SIG-M5 treated with dmso at 0.1 percent for 504 hours (cell line): ENCODE data around the gene APBA2.

Source experiments
- DNase-seq: peaks from one replicate; lab custom pipeline; 2025; ENCODE audit not compliant: unreplicated experiment; lab: John Stamatoyannopoulos, UW

Gene APBA2

GRCh38 chr15:29054171-29055045, 168.6 kb downstream of the APBA2 start:
- no peak for DNase-seq

- DNase-seq = no peak
These were observed 170.1 kb downstream of the APBA2 start for GRCh38 chr15:29055876-29056275.

GRCh38 chr15:29056839-29057450, 171.2 kb downstream of the APBA2 start:
- no peak for DNase-seq

GRCh38 chr15:29057856-29058255, 172.1 kb downstream of the APBA2 start:
- DNase-seq = no peak

- no peak for DNase-seq
These were observed 173.2 kb downstream of the APBA2 start for GRCh38 chr15:29058903-29059539.

GRCh38 chr15:29059871-29060640, 174.3 kb downstream of the APBA2 start:
- no peak for DNase-seq

- DNase-seq = no peak
These were observed 176.0 kb downstream of the APBA2 start for GRCh38 chr15:29061746-29062145.

- no peak for DNase-seq
These were observed 176.4 kb downstream of the APBA2 start for GRCh38 chr15:29062179-29062591.

GRCh38 chr15:29062626-29063025, 176.9 kb downstream of the APBA2 start:
- DNase-seq = no peak

GRCh38 chr15:29063646-29064045, 177.9 kb downstream of the APBA2 start:
- DNase-seq = no peak

GRCh38 chr15:29064290-29064689, 178.5 kb downstream of the APBA2 start:
- DNase-seq = no peak

- no peak for DNase-seq
These were observed 179.0 kb downstream of the APBA2 start for GRCh38 chr15:29064731-29065130.

GRCh38 chr15:29065571-29065970, 179.8 kb downstream of the APBA2 start:
- no peak for DNase-seq

GRCh38 chr15:29066310-29066709, 180.5 kb downstream of the APBA2 start:
- no peak for DNase-seq

- no peak for DNase-seq
These were observed 181.1 kb downstream of the APBA2 start for GRCh38 chr15:29066838-29067237.

GRCh38 chr15:29067949-29068348, 182.2 kb downstream of the APBA2 start:
- no peak for DNase-seq

GRCh38 chr15:29070471-29071231, 184.9 kb downstream of the APBA2 start:
- DNase-seq = no peak

- DNase-seq = no peak
These were observed 185.6 kb downstream of the APBA2 start for GRCh38 chr15:29071232-29071881.

GRCh38 chr15:29071882-29072273, 186.1 kb downstream of the APBA2 start:
- DNase-seq = no peak

- no peak for DNase-seq
These were observed 186.7 kb downstream of the APBA2 start for GRCh38 chr15:29072444-29072843.
